ENCODE measurements around the gene CLEC12A. TPM values are rescaled to one million over a fixed set of nuclear protein-coding genes. Genes with fewer than 3 reads are reported as not detected.

Gene CLEC12A
- total RNA-seq (1 to 10 TPM in 1 of 5 donors, under 1 TPM in 1, not detected in 3; 0.43 to 1.1 TPM), polyA plus RNA-seq (1 to 10 TPM in 1 of 3 donors, under 1 TPM in 1, not detected in 1; 0.60 to 2.1 TPM)
- long read RNA-seq, donor 1 = 0 reads
- long read RNA-seq, donor 2 = 0 reads
- long read RNA-seq, donor 3 = 0 reads
- long read RNA-seq, donor 4 = 0 reads
- long read RNA-seq, donor 5 = 0 reads
- long read RNA-seq, donor 6 = 0 reads
- long read RNA-seq, donor 7 = 0 reads
- long read RNA-seq, donor 8 = 0 reads
- long read RNA-seq, donor 9 = 0 reads
- long read RNA-seq, donor 10 = 0 reads

DNA sequence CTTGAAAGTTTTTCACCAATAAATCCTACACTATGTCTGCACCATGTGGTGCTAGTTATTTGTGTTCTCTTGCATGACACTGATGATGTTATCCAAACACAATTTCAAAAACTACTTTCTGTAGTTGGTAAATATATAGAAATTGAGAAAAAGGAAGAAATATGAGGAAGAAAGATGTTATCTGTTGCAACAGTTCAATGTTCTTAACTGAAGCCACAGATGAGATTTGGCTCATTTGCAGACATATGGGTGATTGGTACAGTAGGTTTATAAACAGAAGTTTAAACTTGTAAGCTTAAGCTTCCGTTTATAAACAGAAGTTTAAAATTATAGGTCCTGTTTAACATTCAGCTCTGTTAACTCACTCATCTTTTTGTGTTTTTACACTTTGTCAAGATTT is at the start of gene CLEC12A:
CLEC12A (plus strand) TSS at position 229 of the 400 bp plus-strand sequence. CDS start 188 bp downstream, outside the sequence.
- Histone ChIP-seq H3K36me3 (no peaks in the 10 kb centered on the region), H3K4me3 (no peak within 1 kb of the TSS), H3K27me3 (no peaks in the 10 kb centered on the region), H3K27ac (no peak within 1 kb of the TSS), H3K9me3 (peaks cover 0 to 7% (median 0%) of the 10 kb centered on the region in 4 donors), H3K4me1 (no peaks in the 10 kb centered on the region)
- intact Hi-C loops (cut with DNase I; ENCODE audit: low total_unique reads) = no loop called here
- no peak for DNase-seq
- WGBS, 5 donors = 38 to 70% (median 53%) methylated on average over 1 of the region's 1 CpG
- TF ChIP-seq POLR2A (IDR thresholded peaks at IDR 0.05) (no peak), EP300 (IDR thresholded peaks at IDR 0.05) (no peak), POLR2AphosphoS5 (IDR thresholded peaks at IDR 0.05) (no peak)
- TF ChIP-seq, protein P1, sequence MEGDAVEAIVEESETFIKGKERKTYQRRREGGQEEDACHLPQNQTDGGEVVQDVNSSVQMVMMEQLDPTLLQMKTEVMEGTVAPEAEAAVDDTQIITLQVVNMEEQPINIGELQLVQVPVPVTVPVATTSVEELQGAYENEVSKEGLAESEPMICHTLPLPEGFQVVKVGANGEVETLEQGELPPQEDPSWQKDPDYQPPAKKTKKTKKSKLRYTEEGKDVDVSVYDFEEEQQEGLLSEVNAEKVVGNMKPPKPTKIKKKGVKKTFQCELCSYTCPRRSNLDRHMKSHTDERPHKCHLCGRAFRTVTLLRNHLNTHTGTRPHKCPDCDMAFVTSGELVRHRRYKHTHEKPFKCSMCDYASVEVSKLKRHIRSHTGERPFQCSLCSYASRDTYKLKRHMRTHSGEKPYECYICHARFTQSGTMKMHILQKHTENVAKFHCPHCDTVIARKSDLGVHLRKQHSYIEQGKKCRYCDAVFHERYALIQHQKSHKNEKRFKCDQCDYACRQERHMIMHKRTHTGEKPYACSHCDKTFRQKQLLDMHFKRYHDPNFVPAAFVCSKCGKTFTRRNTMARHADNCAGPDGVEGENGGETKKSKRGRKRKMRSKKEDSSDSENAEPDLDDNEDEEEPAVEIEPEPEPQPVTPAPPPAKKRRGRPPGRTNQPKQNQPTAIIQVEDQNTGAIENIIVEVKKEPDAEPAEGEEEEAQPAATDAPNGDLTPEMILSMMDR (IDR thresholded peaks at IDR 0.05) = no peak

DNA sequence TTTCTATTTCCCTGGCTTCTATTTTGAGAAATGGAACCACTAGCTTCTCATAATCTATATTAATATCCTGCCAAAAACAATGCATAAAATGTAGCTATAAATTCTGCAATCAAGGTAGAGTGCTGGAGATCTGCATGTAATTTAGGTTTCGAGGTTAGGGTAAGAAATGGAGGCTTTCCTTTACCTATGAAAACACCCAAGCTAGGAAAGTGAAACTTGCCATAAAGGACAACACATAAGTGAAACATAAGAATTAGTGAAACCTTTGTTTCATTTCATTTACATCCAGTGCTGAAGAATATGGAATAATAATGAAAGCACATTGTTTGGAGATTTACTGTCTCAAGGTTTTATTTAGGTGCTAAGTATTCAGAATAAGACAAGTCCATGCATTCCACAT is 48.8 kb upstream of the CLEC12A start:
- Histone ChIP-seq H3K36me3 (no peaks in the 10 kb centered on the region), H3K4me3 (no peak overlapping the region), H3K27ac (no peak overlapping the region), H3K9me3 (no peaks in the 10 kb centered on the region), H3K27me3 (peaks cover 0 to 8% (median 0%) of the 10 kb centered on the region in 3 donors), H3K4me1 (no peaks in the 10 kb centered on the region)
- no peak for DNase-seq
- TF ChIP-seq POLR2A (IDR thresholded peaks at IDR 0.05) = no peak
- TF ChIP-seq EP300 (IDR thresholded peaks at IDR 0.05) = no peak
- intact Hi-C loops (cut with DNase I; ENCODE audit: low total_unique reads) = no loop called here
- 84 to 92% (median 88%) methylated on average over 1 of the region's 1 CpG for WGBS, 5 donors

DNA sequence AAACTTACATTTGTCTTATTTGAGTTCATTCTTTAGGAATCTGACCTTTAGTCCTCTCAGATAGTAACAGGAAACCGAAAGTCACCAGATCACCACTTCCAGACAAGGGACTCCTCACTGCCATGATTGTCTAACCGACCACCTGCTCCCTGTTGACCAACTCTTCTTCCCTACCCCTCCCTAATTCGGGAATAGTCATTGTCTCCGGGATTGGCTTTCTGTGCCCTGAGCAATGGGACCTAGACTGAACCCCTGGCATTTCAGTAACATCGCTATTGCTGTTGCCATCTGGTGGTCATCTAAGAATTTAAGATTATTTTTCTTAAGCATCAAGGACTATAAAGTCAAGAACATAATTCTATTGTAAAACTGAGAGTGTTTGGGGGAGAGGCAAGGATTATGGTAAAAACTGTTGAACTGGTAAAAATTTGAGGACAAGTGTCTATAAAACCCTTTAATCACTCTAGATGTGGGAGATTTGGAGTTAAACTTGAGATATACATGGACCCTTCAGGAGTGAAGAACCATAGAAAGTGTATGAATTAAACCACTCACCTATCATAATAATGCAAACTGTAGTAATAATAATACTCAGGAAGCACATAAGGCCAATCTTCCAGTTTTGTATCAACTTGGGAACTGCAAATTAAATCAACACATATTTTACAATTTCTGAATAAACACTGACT is 45.4 kb upstream of the CLEC12A start:
- H3K9me3 ChIP-seq = no peaks in the 10 kb centered on the region
- no peak for TF ChIP-seq POLR2AphosphoS5 (IDR thresholded peaks at IDR 0.05)
- TF ChIP-seq POLR2A (IDR thresholded peaks at IDR 0.05) = no peak
- TF ChIP-seq, protein P1 (IDR thresholded peaks at IDR 0.05) = peak in 3 of 7 experiments; percentile 31 to 48 (median 48)
- no peak for TF ChIP-seq EP300 (IDR thresholded peaks at IDR 0.05)
- DNase-seq = peak in 1 of 2 donors; percentile 49
- H3K27me3 ChIP-seq = no peaks in the 10 kb centered on the region
- no peaks in the 10 kb centered on the region for H3K4me1 ChIP-seq
- no peaks in the 10 kb centered on the region for H3K36me3 ChIP-seq
- intact Hi-C loops (cut with DNase I; ENCODE audit: low total_unique reads) = loop anchor here (5.0 kb wide), 1 partner anchor 179 kb away; no protein-coding TSS in a partner anchor
- peak overlapping the region in 3 of 4 donors; percentile 24 to 28 (median 24) for H3K4me3 ChIP-seq
- H3K27ac ChIP-seq = no peak overlapping the region
- WGBS, 5 donors = 5 to 12% (median 7%) methylated on average over 5 of the region's 5 CpGs

DNA sequence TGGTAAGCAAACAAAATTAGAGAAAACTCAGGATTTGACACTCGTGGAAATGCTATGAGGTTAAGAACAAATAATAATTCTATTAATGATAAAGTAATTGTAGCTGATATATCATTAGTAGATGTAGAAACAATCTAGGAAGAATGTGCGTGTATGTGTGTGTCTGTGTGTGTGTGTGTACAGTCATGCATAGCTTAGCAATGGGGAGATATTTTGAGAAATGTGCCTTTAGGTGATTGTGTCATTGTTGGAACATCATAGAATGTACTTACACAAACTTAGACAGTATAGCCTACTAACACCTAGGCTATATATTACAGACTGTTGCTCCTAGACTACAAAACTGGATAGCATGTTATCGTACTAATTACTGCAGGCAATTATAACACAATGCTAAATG is 44.3 kb upstream of the CLEC12A start:
- Histone ChIP-seq H3K4me3 (no peak overlapping the region), H3K27me3 (no peaks in the 10 kb centered on the region), H3K9me3 (no peaks in the 10 kb centered on the region), H3K36me3 (no peaks in the 10 kb centered on the region), H3K4me1 (no peaks in the 10 kb centered on the region), H3K27ac (no peak overlapping the region)
- intact Hi-C loops (cut with DNase I; ENCODE audit: low total_unique reads) = loop anchor here (5.0 kb wide), 1 partner anchor 180 kb away; no protein-coding TSS in a partner anchor
- DNase-seq = no peak
- 73 to 79% (median 74%) methylated on average over 3 of the region's 3 CpGs for WGBS, 5 donors
- TF ChIP-seq, protein P1 (IDR thresholded peaks at IDR 0.05) = no peak

Measured in stomach (tissue), 19 donors.